ENCODE measurements around the gene WDR62.

Gene WDR62

DNA sequence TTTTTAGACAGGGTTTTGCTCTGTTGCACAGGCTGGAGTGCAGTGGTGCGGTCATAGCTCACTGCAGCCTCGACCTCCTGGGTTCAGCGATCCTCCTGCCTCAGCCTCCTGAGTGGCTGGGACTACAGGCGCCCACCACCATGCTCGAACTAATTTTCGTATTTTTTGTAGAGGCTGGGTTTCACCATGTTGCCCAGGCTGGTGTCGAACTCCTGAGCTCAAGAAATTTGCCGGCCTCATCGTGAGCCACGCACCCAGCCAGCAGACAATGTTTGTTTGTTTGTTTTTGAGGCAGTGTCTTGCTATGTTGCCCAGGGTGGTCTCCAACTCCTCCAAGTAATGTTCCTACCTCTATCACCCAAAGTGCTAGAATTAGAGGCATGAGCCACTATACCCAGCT, 98.4 kb downstream of the WDR62 start:
- H3K9me3 ChIP-seq (ENCODE audit: insufficient read depth, low read depth, low read length) = no peaks in the 10 kb centered on the region
- H3K27me3 ChIP-seq (ENCODE audit: insufficient read depth, low read length, poor library complexity, severe bottlenecking) = no peaks in the 10 kb centered on the region
- peaks cover 22% of the 10 kb centered on the region; the same call in 1 of the 2 replicates for H3K36me3 ChIP-seq (ENCODE audit: insufficient read depth, low read length)
- H3K9me2 ChIP-seq (replicated peaks; ENCODE audit: low read depth, low read length) = no peaks in the 10 kb centered on the region
- no peak overlapping the region for H3K9ac ChIP-seq (ENCODE audit: low read depth, low read length, poor library complexity, severe bottlenecking)
- H3K4me3 ChIP-seq (ENCODE audit: low read length, poor library complexity, severe bottlenecking) = no peak overlapping the region
- no peaks in the 10 kb centered on the region for H3F3A ChIP-seq (ENCODE audit: low read depth)
- H3K4me1 ChIP-seq (ENCODE audit: insufficient read depth, low read length, poor library complexity, severe bottlenecking) = no peaks in the 10 kb centered on the region
- TF ChIP-seq CTCF (conservative IDR thresholded peaks at IDR 0.05; ENCODE audit: low read length) = no peak
- no peak for TF ChIP-seq EZH2phosphoT487 (IDR thresholded peaks at IDR 0.05; ENCODE audit: borderline replicate concordance)
- H3K4me2 ChIP-seq (ENCODE audit: low read depth, low read length, poor library complexity, severe bottlenecking) = no peak overlapping the region
- H3K79me2 ChIP-seq (ENCODE audit: insufficient read depth, low read length) = no peaks in the 10 kb centered on the region
- no peak overlapping the region for H2AFZ ChIP-seq (ENCODE audit: low read length)
- peaks cover 3% of the 10 kb centered on the region for H4K20me1 ChIP-seq (ENCODE audit: insufficient read depth, low read length, poor library complexity, severe bottlenecking)
